HG03571 (cell line): Measurements from ENCODE around the gene PCSK7.
"Not testable (repeated sequence)": the region's sequence is repeated elsewhere in the genome, so short reads cannot be mapped to it uniquely, and the experiment has no call there.

Experiments
- ATAC-seq: cut with Tn5 transposase; IDR thresholded peaks from one replicate; pipeline ENCODE4 v1.9.1; 2021; ENCODE audit not compliant: unreplicated experiment

Gene PCSK7, protein sequence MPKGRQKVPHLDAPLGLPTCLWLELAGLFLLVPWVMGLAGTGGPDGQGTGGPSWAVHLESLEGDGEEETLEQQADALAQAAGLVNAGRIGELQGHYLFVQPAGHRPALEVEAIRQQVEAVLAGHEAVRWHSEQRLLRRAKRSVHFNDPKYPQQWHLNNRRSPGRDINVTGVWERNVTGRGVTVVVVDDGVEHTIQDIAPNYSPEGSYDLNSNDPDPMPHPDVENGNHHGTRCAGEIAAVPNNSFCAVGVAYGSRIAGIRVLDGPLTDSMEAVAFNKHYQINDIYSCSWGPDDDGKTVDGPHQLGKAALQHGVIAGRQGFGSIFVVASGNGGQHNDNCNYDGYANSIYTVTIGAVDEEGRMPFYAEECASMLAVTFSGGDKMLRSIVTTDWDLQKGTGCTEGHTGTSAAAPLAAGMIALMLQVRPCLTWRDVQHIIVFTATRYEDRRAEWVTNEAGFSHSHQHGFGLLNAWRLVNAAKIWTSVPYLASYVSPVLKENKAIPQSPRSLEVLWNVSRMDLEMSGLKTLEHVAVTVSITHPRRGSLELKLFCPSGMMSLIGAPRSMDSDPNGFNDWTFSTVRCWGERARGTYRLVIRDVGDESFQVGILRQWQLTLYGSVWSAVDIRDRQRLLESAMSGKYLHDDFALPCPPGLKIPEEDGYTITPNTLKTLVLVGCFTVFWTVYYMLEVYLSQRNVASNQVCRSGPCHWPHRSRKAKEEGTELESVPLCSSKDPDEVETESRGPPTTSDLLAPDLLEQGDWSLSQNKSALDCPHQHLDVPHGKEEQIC

DNA sequence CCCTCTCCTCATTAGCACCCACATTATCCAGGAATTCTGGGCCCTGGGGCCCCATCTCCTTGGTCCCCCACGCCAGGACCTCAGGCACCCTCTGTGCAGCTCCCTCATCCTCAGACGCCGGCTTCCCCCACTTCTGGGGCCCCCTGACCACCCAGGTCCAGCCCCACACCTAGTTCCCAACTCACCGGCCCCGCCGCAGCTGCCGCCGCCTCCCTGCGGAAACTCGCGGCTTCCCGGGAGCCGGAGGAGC, at the start of gene PCSK7:
Gene PCSK7 (minus strand): TSS at position 232 of the 250 bp plus-strand sequence. CDS start 2,229 bp downstream, outside the sequence.
- no peak for ATAC-seq

GRCh38 chr11:117281159-117281558, 49.3 kb upstream of the PCSK7 start:
- ATAC-seq: no peak

DNA sequence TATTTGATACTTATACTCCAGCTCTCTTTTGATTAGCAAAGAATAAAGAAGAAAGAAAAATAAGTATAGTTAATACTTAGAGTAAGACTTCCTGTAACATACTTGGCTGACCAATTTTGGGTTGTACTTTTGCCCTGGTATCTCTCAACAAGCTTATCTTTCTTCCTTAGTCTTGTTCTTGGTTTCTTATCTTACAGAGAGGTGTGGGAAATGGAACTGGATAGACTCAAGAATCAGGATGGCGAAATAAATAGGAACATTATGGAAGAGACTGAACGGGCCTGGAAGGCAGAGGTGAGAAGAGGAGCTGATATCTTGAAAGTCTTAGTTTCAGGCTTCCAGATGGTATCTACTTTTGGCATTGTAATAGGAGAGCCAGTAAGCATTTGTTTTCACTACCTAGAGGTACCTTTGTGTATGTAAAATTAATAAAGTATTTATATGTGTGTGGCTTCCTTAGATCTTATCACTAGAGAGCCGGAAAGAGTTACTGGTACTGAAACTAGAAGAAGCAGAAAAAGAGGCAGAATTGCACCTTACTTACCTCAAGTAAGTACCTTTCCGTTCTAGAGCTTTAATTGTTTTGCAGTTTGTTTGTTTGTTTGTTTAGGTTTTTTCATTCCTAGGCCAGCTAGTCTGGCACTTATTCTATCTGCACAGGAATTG, 48.0 kb upstream of the PCSK7 start:
- ATAC-seq: no peak

- ATAC-seq: no peak
Measured at GRCh38 chr11:117278347-117278746, 46.5 kb upstream of the PCSK7 start.

GRCh38 chr11:117273550-117274289, 41.8 kb upstream of the PCSK7 start:
- ATAC-seq: no peak

DNA sequence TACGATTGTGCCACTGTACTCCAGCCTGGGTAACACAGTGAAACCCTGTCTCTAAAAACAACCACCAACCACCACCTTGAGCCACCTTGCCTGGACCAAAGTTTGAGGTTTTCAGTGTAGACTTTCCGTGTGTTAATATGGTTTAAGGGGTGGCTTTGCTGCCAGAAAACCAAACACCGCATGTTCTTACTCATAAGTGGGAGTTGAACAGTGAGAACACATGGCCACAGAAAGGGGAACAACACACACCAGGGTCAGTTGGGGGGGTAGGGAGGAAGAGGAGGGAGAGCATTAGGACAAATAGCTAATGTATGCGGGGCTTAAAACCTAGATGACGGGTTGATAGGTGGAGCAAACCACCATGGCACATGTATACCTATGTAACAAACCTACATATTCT, 40.3 kb upstream of the PCSK7 start:
- ATAC-seq: not testable (repeated sequence)

DNA sequence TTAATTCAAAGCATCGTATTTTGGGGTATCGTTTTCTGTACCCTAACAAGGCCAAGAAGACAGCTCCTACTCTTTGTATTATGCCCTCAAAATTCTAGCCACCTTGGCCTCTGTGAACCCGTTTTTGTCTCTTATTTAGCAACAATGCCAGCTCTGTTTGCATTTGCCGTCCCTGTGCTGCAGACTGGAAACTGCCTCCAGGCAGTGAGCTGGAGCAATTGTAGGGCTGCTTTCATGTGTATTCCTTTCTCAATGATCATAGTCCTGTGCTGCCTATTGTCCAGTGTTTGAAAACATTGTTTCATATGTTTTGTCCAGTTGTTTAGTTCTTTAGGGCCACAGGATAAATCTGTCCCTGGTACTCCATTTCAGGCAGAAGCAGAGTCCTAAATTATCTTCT, 39.3 kb upstream of the PCSK7 start:
- no peak for ATAC-seq

DNA sequence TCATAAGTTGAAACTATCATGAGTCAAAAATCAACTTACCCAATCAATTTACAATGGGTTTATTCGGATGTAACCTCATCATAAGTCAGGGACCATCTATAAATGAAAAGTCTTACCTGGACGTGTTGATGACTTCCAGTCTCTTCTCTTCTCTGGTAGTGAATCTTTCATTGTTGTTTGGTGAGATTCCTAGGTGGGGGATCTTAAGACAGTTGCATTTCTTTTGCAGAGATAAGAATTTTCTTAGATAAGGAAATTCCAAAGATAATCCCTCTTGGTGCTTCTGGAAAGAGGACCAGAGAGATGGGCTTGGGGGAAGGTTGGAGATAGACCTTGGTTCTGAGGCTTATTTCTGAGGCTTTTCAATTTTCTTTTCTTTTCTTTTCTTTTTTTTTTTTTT, 38.0 kb upstream of the PCSK7 start:
- ATAC-seq: no peak

DNA sequence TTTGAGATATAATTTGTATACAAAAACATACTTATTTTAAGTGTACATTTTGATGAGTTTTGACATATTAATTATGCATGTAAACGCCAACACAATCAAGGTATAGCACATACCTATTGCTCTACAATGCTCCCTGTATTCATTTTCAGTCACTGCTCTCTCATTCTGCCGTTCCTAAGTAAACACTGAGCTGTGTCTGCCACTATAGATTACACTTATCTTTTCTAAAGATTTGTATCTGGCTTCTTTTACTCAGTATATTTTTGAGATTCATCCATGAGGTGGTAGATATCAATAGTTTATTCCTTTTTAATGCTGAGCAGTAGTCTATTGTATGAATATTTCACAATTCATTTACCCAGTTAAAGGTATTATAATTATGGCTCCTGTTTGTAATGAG, 33.9 kb upstream of the PCSK7 start:
- no peak for ATAC-seq

- ATAC-seq: not testable (repeated sequence)
Measured at GRCh38 chr11:117264624-117265323, 32.9 kb upstream of the PCSK7 start.

DNA sequence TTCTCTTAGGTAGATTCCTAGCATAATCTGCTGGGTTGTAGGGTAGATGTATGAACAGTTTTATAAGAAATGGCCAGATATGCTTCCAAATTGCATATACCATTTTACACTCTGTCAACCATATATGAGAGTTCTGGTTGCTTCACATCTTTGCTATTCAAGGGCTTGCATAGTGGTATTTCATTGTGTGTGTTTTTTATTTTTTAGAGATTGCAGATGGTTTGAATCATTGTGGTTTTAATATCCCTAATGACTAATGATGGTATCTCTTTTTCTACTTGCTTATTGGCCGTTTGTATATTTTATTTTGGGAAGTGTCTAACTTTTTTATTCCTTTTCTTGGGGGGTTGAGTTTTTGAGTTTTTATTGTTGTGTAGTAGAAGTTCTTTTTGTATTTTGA, 27.5 kb upstream of the PCSK7 start:
- ATAC-seq: no peak

GRCh38 chr11:117258576-117258975, 26.7 kb upstream of the PCSK7 start:
- no peak for ATAC-seq

GRCh38 chr11:117256573-117256972, 24.7 kb upstream of the PCSK7 start:
- no peak for ATAC-seq

DNA sequence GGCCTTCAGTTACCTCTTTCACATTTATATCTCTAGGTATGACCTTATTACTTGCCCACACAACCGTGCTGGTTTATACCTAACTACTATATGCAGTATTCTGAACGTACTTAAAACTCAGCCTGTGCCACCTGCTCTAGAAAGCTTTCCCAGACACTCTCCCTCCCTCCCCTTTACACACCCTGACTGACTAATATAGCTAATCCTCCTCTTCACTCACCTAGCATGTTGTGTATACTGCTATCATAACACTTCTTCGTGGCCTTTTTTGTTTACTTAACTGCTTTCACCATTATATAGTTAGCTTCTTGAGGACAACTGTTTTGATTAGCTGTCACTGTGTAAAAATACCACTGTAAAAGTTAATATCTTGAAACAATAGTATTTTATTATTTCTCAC, 24.1 kb upstream of the PCSK7 start:
- no peak for ATAC-seq

DNA sequence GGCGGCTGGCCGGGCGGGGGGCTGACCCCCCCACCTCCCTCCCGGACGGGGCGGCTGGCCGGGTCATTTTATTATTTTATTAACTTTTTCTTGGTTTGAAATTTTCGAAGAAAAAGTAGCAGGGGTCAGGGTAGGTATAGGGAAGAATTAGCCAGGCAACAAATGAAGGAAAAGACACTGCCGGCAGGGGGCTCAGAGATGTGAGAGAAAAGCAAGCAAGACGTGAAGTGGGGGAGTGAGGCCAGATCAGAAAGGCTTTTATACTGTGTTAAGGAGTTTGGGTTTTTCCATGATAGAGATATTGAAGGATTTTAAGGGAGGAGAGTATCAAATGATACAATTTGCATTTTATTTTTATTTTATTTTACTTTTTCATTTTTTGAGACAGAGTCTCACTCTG, 19.6 kb upstream of the PCSK7 start:
- ATAC-seq: no peak

- no peak for ATAC-seq
Measured at GRCh38 chr11:117249571-117249970, 17.7 kb upstream of the PCSK7 start.

GRCh38 chr11:117248341-117248740, 16.5 kb upstream of the PCSK7 start:
- no peak for ATAC-seq

- ATAC-seq: no peak
Measured at GRCh38 chr11:117239295-117239694, 7.4 kb upstream of the PCSK7 start.

GRCh38 chr11:117238221-117238620, 6.3 kb upstream of the PCSK7 start:
- no peak for ATAC-seq

DNA sequence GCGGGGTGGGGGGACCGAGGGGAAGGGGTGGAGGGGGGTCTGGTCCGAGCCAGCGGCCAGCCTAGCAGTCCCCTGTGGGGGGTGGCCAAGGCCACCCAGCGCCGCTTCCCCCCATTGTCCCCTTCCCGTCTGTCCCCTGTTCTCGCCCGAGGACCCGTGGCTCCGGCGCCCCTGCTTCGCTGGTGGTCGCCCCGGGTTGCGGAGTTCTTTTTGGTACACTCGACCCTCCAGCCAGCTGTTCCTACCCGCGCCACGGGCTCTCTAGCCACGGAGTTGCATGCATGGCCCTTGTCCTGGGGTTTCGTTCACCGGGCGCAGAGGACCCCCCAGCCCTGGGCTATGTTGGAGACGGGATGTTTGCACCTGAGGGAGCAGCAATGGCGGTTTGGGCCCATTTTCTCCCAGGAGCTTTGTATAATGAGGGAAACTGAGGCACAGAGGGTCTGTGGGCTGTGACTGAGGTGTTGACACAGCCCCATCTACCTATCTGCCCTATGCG, 1.1 kb upstream of the PCSK7 start:
- no peak for ATAC-seq
